Stimulated activated naive CD8-positive, alpha-beta T cell treated with anti-CD3 and anti-CD28 coated beads, Interleukin-15, amount 100 ng/mL, for 72 hours (primary cell): ENCODE data around the gene POLA1.

Experiments
- ATAC-seq: fragments of 150-1000 bp; cut with Tn5 transposase; 2 replicates; pipeline ENCODE4 v1.10.0; 2021; ENCODE audit warnings: mild to moderate bottlenecking, moderate library complexity
- DNase-seq, 2 donors: peaks; one replicate each; pipeline ENCODE4 v3.0.0; 2021 to 2022
- H3K27ac Mint-ChIP-seq, 2 donors: one replicate each; pipeline ENCODE4 v1.8.0; 2022; ENCODE audit warnings: mild to moderate bottlenecking in 2 of 2, mixed read lengths in 2 of 2, moderate library complexity in 2 of 2
- H3K27me3 Mint-ChIP-seq: one replicate; pipeline ENCODE4 v1.8.0; 2022; ENCODE audit warnings: mixed read lengths
- H3K4me1 Mint-ChIP-seq: one replicate; pipeline ENCODE4 v1.8.0; 2022; ENCODE audit warnings: mild to moderate bottlenecking, mixed read lengths
- H3K4me3 Mint-ChIP-seq, 2 donors: one replicate each; pipeline ENCODE4 v1.8.0; 2022; ENCODE audit warnings: mild to moderate bottlenecking in 2 of 2, mixed read lengths in 2 of 2, moderate library complexity in 1 of 2
- H3K9me3 Mint-ChIP-seq, 2 donors: one replicate each; pipeline ENCODE4 v1.8.0; 2022; ENCODE audit warnings: mixed read lengths in 2 of 2

POLA1 gene

GRCh38 chrX:25011589-25012432 lies 318.1 kb downstream of the POLA1 start:
- DNase-seq (no peak), ATAC-seq (no peak)
- H3K27me3 Mint-ChIP-seq, result peaks cover 84% of the 10 kb centered on the region
- no peaks in the 10 kb centered on the region for H3K9me3 Mint-ChIP-seq
- H3K27ac Mint-ChIP-seq, result no peak overlapping the region
- H3K4me3 Mint-ChIP-seq, result no peak overlapping the region
- H3K4me1 Mint-ChIP-seq, result peaks cover 26% of the 10 kb centered on the region

- Mint-ChIP-seq H3K27me3 (peaks cover 84% of the 10 kb centered on the region), H3K4me1 (peaks cover 27% of the 10 kb centered on the region), H3K4me3 (peak overlapping the region in 1 of 2 donors; percentile 37), H3K9me3 (no peaks in the 10 kb centered on the region), H3K27ac (no peak overlapping the region)
- ATAC-seq, result no peak
- no peak for DNase-seq
Measured at GRCh38 chrX:25012433-25012735, 318.7 kb downstream of the POLA1 start.

GRCh38 chrX:25012793-25013631 lies 319.3 kb downstream of the POLA1 start:
- Mint-ChIP-seq H3K27me3 (peaks cover 85% of the 10 kb centered on the region), H3K9me3 (no peaks in the 10 kb centered on the region), H3K4me3 (peak overlapping the region; percentile 82 to 91), H3K27ac (no peak overlapping the region), H3K4me1 (peaks cover 31% of the 10 kb centered on the region)
- no peak for DNase-seq
- peak; percentile 47 for ATAC-seq

GRCh38 chrX:25013632-25014365 lies 320.1 kb downstream of the POLA1 start:
- Mint-ChIP-seq H3K9me3 (no peaks in the 10 kb centered on the region), H3K4me3 (peak overlapping the region; percentile 63 to 79), H3K4me1 (peaks cover 31% of the 10 kb centered on the region), H3K27me3 (peaks cover 84% of the 10 kb centered on the region), H3K27ac (no peak overlapping the region)
- no peak for DNase-seq
- ATAC-seq, result peak; percentile 51

GRCh38 chrX:25014366-25014838 lies 320.7 kb downstream of the POLA1 start:
- Mint-ChIP-seq H3K4me1 (peaks cover 31% of the 10 kb centered on the region), H3K27ac (no peak overlapping the region), H3K4me3 (peak overlapping the region; percentile 63 to 79), H3K9me3 (no peaks in the 10 kb centered on the region), H3K27me3 (peaks cover 89% of the 10 kb centered on the region)
- no peak for DNase-seq
- no peak for ATAC-seq

- Mint-ChIP-seq H3K9me3 (no peaks in the 10 kb centered on the region), H3K27ac (peak within 1 kb of the TSS in 1 of 2 donors; percentile 68), H3K4me3 (peak within 1 kb of the TSS; percentile 32 to 58), H3K4me1 (peaks cover 39% of the 10 kb centered on the region), H3K27me3 (peaks cover 85% of the 10 kb centered on the region)
- ATAC-seq, result peak; percentile 82
- peak in 1 of 2 donors; percentile 57 for DNase-seq
Measured at GRCh38 chrX:25015486-25016360, 322.0 kb downstream of the POLA1 start, which contains the start of gene ARX. TSS of gene ARX (minus strand) at chrX:25015965. CDS start at chrX:25015737, 228 bp downstream.

GRCh38 chrX:25016361-25016671 lies 322.6 kb downstream of the POLA1 start:
- H3K4me1 Mint-ChIP-seq, result peaks cover 41% of the 10 kb centered on the region
- ATAC-seq, result no peak
- H3K4me3 Mint-ChIP-seq, result peak overlapping the region; percentile 32 to 58
- no peak overlapping the region for H3K27ac Mint-ChIP-seq
- peaks cover 84% of the 10 kb centered on the region for H3K27me3 Mint-ChIP-seq
- DNase-seq, result no peak
- no peaks in the 10 kb centered on the region for H3K9me3 Mint-ChIP-seq

GRCh38 chrX:25016938-25017598 lies 323.4 kb downstream of the POLA1 start:
- no peak for ATAC-seq
- Mint-ChIP-seq H3K9me3 (no peaks in the 10 kb centered on the region), H3K27ac (no peak overlapping the region), H3K4me3 (peak overlapping the region in 1 of 2 donors; percentile 54), H3K4me1 (peaks cover 49% of the 10 kb centered on the region), H3K27me3 (peaks cover 84% of the 10 kb centered on the region)
- no peak for DNase-seq

GRCh38 chrX:25017667-25018247 lies 324.0 kb downstream of the POLA1 start:
- DNase-seq (no peak), ATAC-seq (no peak)
- Mint-ChIP-seq H3K4me1 (peaks cover 53% of the 10 kb centered on the region), H3K4me3 (peak overlapping the region; percentile 54 to 58), H3K9me3 (no peaks in the 10 kb centered on the region), H3K27ac (peak overlapping the region in 1 of 2 donors; percentile 97), H3K27me3 (peaks cover 86% of the 10 kb centered on the region)

GRCh38 chrX:25018682-25019081 lies 325.0 kb downstream of the POLA1 start:
- H3K27ac Mint-ChIP-seq, result peak overlapping the region in 1 of 2 donors; percentile 71
- H3K27me3 Mint-ChIP-seq, result peaks cover 86% of the 10 kb centered on the region
- no peak overlapping the region for H3K4me3 Mint-ChIP-seq
- ATAC-seq, result no peak
- H3K9me3 Mint-ChIP-seq, result no peaks in the 10 kb centered on the region
- peaks cover 48% of the 10 kb centered on the region for H3K4me1 Mint-ChIP-seq
- DNase-seq, result no peak

- H3K27ac Mint-ChIP-seq, result no peak overlapping the region
- ATAC-seq, result no peak
- H3K27me3 Mint-ChIP-seq, result peaks cover 89% of the 10 kb centered on the region
- DNase-seq, result no peak
- H3K4me1 Mint-ChIP-seq, result peaks cover 41% of the 10 kb centered on the region
- peak overlapping the region in 1 of 2 donors; percentile 54 for H3K4me3 Mint-ChIP-seq
- no peaks in the 10 kb centered on the region for H3K9me3 Mint-ChIP-seq
Measured at GRCh38 chrX:25019707-25020390, 326.1 kb downstream of the POLA1 start.

- H3K4me1 Mint-ChIP-seq, result peaks cover 41% of the 10 kb centered on the region
- no peak for DNase-seq
- H3K27ac Mint-ChIP-seq, result no peak overlapping the region
- peak overlapping the region in 1 of 2 donors; percentile 54 for H3K4me3 Mint-ChIP-seq
- H3K9me3 Mint-ChIP-seq, result no peaks in the 10 kb centered on the region
- ATAC-seq, result peak; percentile 31
- peaks cover 88% of the 10 kb centered on the region for H3K27me3 Mint-ChIP-seq
Measured at GRCh38 chrX:25020391-25020904, 326.7 kb downstream of the POLA1 start.

- DNase-seq (peak in 1 of 2 donors; percentile 40), ATAC-seq (peak; percentile 74)
- no peak overlapping the region for H3K27ac Mint-ChIP-seq
Measured at GRCh38 chrX:25020905-25021449, 327.3 kb downstream of the POLA1 start.

More at GRCh38 chrX:25020905-25021449, 327.3 kb downstream of the POLA1 start:
- Mint-ChIP-seq H3K4me3 (peak overlapping the region; percentile 39 to 45), H3K9me3 (no peaks in the 10 kb centered on the region), H3K4me1 (peaks cover 40% of the 10 kb centered on the region), H3K27me3 (peaks cover 83% of the 10 kb centered on the region)
